H1 (cell line): ENCODE measurements around the gene SHPK. TPM values are rescaled to one million over a fixed set of nuclear protein-coding genes. Genes with fewer than 3 reads are reported as not detected.

Experiments
- CTCF ChIA-PET: fragments of 300-600 bp; sonication (Branson Sonifier 250); formaldehyde crosslinking; loops from one replicate; lab custom pipeline; 2021; ENCODE audit not compliant: partially characterized antibody; lab: Charles Lee
- POLR2A ChIA-PET: fragments of 300-600 bp; sonication (Branson Sonifier 250); formaldehyde crosslinking; loops from one replicate; lab custom pipeline; 2021; ENCODE audit warnings: inconsistent platforms; ENCODE audit not compliant: partially characterized antibody; lab: Charles Lee
- DNase-seq, 2 experiments: peaks; one replicate each; pipeline versions ENCODE4 v3.0.0 to v3.0.0-alpha.2; 2010 to 2022; ENCODE audit warnings: low spot score in 2 of 2, low read depth in 1 of 2, mixed read lengths in 1 of 2
- FAIRE-seq: peaks from 2 replicates; lab custom pipeline; 2011; peaks lifted over from hg19 to GRCh38; lab: Jason Lieb, UNC
- H2AFZ ChIP-seq: 2 replicates; pipeline ENCODE4 v1.8.1; 2012; ENCODE audit warnings: low read length, inconsistent platforms
- H2AK5ac ChIP-seq: 2 replicates; pipeline ENCODE4 v1.6.1; 2013; ENCODE audit warnings: low read depth, low read length
- H2BK120ac ChIP-seq: replicated peaks from 2 replicates; pipeline ENCODE3; 2013; ENCODE audit warnings: low read depth, low read length, inconsistent platforms
- H2BK12ac ChIP-seq: 2 replicates; pipeline ENCODE4 v1.6.1; 2013; ENCODE audit warnings: low read depth, low read length
- H2BK15ac ChIP-seq: 2 replicates; pipeline ENCODE4 v1.6.1; 2013; ENCODE audit warnings: low read length
- H2BK20ac ChIP-seq: 2 replicates; pipeline ENCODE4 v1.6.1; 2013; ENCODE audit warnings: low read length
- H2BK5ac ChIP-seq: 2 replicates; pipeline ENCODE4 v1.6.1; 2013; ENCODE audit warnings: low read depth, low read length
- H3K14ac ChIP-seq: 2 replicates; pipeline ENCODE4 v1.6.1; 2013; ENCODE audit warnings: inconsistent platforms; ENCODE audit not compliant: insufficient read length
- H3K18ac ChIP-seq: 2 replicates; pipeline ENCODE4 v1.6.1; 2013; ENCODE audit warnings: low read length; ENCODE audit errors: extremely low read depth
- H3K23ac ChIP-seq: 2 replicates; pipeline ENCODE4 v1.6.1; 2013; ENCODE audit warnings: inconsistent platforms; ENCODE audit not compliant: insufficient read length
- H3K23me2 ChIP-seq: 2 replicates; pipeline ENCODE4 v1.6.1; 2013; ENCODE audit warnings: low read depth, low read length
- H3K27ac ChIP-seq: 2 replicates; pipeline ENCODE4 v1.6.1; 2011; ENCODE audit warnings: low read depth, low read length, inconsistent platforms
- H3K27me3 ChIP-seq, 4 experiments: replicated peaks in 1 of 4; 1 replicate in 1 of 4; 2 replicates in 3 of 4; pipeline versions ENCODE4 v1.6.1 to v1.8.1; 2011 to 2013; ENCODE audit warnings: low read length in 3 of 4, mild to moderate bottlenecking in 3 of 4, inconsistent platforms in 2 of 4, mixed read lengths in 2 of 4, moderate library complexity in 1 of 4; ENCODE audit not compliant: control insufficient read depth in 3 of 4, insufficient read depth in 3 of 4; ENCODE audit errors: extremely low read depth in 1 of 4
- H3K36me3 ChIP-seq, 4 experiments: 2 replicates each; pipeline versions ENCODE4 v1.6.1 to v1.8.1; 2011 to 2013; ENCODE audit warnings: mild to moderate bottlenecking in 4 of 4, low read length in 3 of 4, moderate library complexity in 2 of 4, control low read depth in 1 of 4, inconsistent platforms in 1 of 4; ENCODE audit not compliant: insufficient read depth in 4 of 4, control insufficient read depth in 2 of 4
- H3K4ac ChIP-seq: replicated peaks from 2 replicates; pipeline ENCODE3; 2013; ENCODE audit warnings: low read length, low read depth, mixed read lengths, inconsistent platforms; ENCODE audit not compliant: insufficient read length
- H3K4me1 ChIP-seq, 4 experiments: replicated peaks in 1 of 4; 1 replicate in 1 of 4; 2 replicates in 3 of 4; pipeline versions ENCODE4 v1.6.1 to v1.8.1; 2011 to 2013; ENCODE audit warnings: low read length in 3 of 4, inconsistent platforms in 2 of 4, mixed read lengths in 1 of 4; ENCODE audit not compliant: insufficient read depth in 4 of 4, control insufficient read depth in 3 of 4
- H3K4me2 ChIP-seq, 2 experiments: 2 replicates each; pipeline versions ENCODE4 v1.6.1 to v1.8.1; 2011 to 2013; ENCODE audit warnings: low read depth in 2 of 2, low read length in 2 of 2, control low read depth in 1 of 2, inconsistent platforms in 1 of 2, mild to moderate bottlenecking in 1 of 2; ENCODE audit not compliant: insufficient read depth in 1 of 2
- H3K4me3 ChIP-seq, 4 experiments: fragments of 200-600, 300-600 bp in 1 of 4; sonication (generic), shearing (Covaris generic), sonication (Bioruptor Twin) in 1 of 4; 2 replicates each; pipeline versions ENCODE4 v1.5.1 to v1.8.1; 2011 to 2016; ENCODE audit warnings: low read length in 4 of 4, low read depth in 3 of 4, control low read depth in 2 of 4, inconsistent platforms in 2 of 4, mild to moderate bottlenecking in 2 of 4, mixed read lengths in 1 of 4, moderate library complexity in 1 of 4; ENCODE audit not compliant: insufficient read depth in 2 of 4; ENCODE audit errors: extremely low read depth in 1 of 4
- H3K56ac ChIP-seq: replicated peaks from 2 replicates; pipeline ENCODE3; 2013; ENCODE audit warnings: low read depth, mild to moderate bottlenecking, mixed read lengths, low read length, inconsistent platforms; ENCODE audit not compliant: insufficient read length
- H3K79me1 ChIP-seq: 2 replicates; pipeline ENCODE4 v1.6.1; 2013; ENCODE audit warnings: low read depth, low read length, control low read depth
- H3K79me2 ChIP-seq, 2 experiments: 2 replicates each; pipeline versions ENCODE4 v1.6.1 to v1.8.1; 2012 to 2013; ENCODE audit warnings: low read length in 2 of 2, mild to moderate bottlenecking in 2 of 2, inconsistent platforms in 1 of 2; ENCODE audit not compliant: insufficient read depth in 2 of 2, control insufficient read depth in 1 of 2
- H3K9ac ChIP-seq, 4 experiments: replicated peaks in 1 of 4; 1 replicate in 1 of 4; 2 replicates in 3 of 4; pipeline versions ENCODE4 v1.6.1 to v1.8.1; 2011 to 2013; ENCODE audit warnings: low read depth in 3 of 4, low read length in 3 of 4, control low read depth in 2 of 4, mild to moderate bottlenecking in 2 of 4, moderate library complexity in 2 of 4, inconsistent platforms in 1 of 4; ENCODE audit errors: extremely low read depth in 1 of 4
- H3K9me3 ChIP-seq, 2 experiments: 2 replicates each; pipeline versions ENCODE4 v1.6.1 to v1.8.1; 2012 to 2013; ENCODE audit warnings: mild to moderate bottlenecking in 2 of 2, moderate library complexity in 2 of 2, control low read depth in 1 of 2, inconsistent platforms in 1 of 2, low read depth in 1 of 2, low read length in 1 of 2, mixed read lengths in 1 of 2; ENCODE audit not compliant: insufficient read depth in 2 of 2
- H4K20me1 ChIP-seq, 2 experiments: replicated peaks in 1 of 2; 2 replicates each; pipeline versions ENCODE3 to v1.8.1; 2011 to 2013; ENCODE audit warnings: inconsistent platforms in 2 of 2, low read length in 2 of 2, mild to moderate bottlenecking in 1 of 2; ENCODE audit not compliant: insufficient read depth in 2 of 2, control insufficient read depth in 1 of 2
- H4K5ac ChIP-seq: 2 replicates; pipeline ENCODE4 v1.6.1; 2013; ENCODE audit warnings: low read length, low read depth, mixed read lengths, inconsistent platforms; ENCODE audit not compliant: insufficient read length
- H4K8ac ChIP-seq: 2 replicates; pipeline ENCODE4 v1.8.0; 2013; ENCODE audit warnings: mild to moderate bottlenecking, moderate library complexity, low read length, inconsistent platforms; ENCODE audit not compliant: insufficient read depth; ENCODE audit errors: extremely low read depth
- H4K91ac ChIP-seq: replicated peaks from 2 replicates; pipeline ENCODE3; 2013; ENCODE audit warnings: low read length, mixed read lengths, inconsistent platforms; ENCODE audit not compliant: insufficient read length
- CHD1 ChIP-seq: IDR thresholded peaks from 2 replicates; pipeline ENCODE4 v1.6.1; 2012; ENCODE audit warnings: low read depth, low read length, improper control_type of control experiment
- EZH2 ChIP-seq: fragments of 200-600 bp; sonication (generic); IDR thresholded peaks from 2 replicates; pipeline ENCODE4 v1.7.1; 2012; ENCODE audit warnings: low read depth, mild to moderate bottlenecking, moderate library complexity, low read length, inconsistent platforms; ENCODE audit not compliant: severe bottlenecking
- JUN ChIP-seq: IDR thresholded peaks from 2 replicates; pipeline ENCODE4 v1.6.1; 2011; ENCODE audit warnings: low read depth, mild to moderate bottlenecking, improper control_type of control experiment, low read length
- JUND ChIP-seq: IDR thresholded peaks from 2 replicates; pipeline ENCODE4 v1.6.1; 2011; ENCODE audit warnings: mild to moderate bottlenecking, improper control_type of control experiment, low read length
- KDM4A ChIP-seq: IDR thresholded peaks from one replicate; pipeline ENCODE4 v1.7.1; 2012; ENCODE audit warnings: low read depth, mild to moderate bottlenecking, moderate library complexity, low read length, inconsistent platforms; ENCODE audit not compliant: severe bottlenecking
- KDM5A ChIP-seq: fragments of 200-600 bp; IDR thresholded peaks from 2 replicates; pipeline ENCODE4 v1.7.1; 2012; ENCODE audit warnings: mild to moderate bottlenecking, low read length, inconsistent platforms, mixed read lengths
- MAFK ChIP-seq: IDR thresholded peaks from 2 replicates; pipeline ENCODE4 v1.6.1; 2012; ENCODE audit warnings: low read depth, mild to moderate bottlenecking, improper control_type of control experiment, low read length
- PHF8 ChIP-seq: fragments of 200-600 bp; sonication (generic); conservative IDR thresholded peaks from 2 replicates; pipeline ENCODE4 v1.7.1; 2012; ENCODE audit warnings: low read depth, mild to moderate bottlenecking, inconsistent platforms, low read length, moderate library complexity
- POLR2AphosphoS5 ChIP-seq: IDR thresholded peaks from 2 replicates; pipeline ENCODE4 v1.6.1; 2011; ENCODE audit warnings: low read depth, low read length
- RFX5 ChIP-seq: IDR thresholded peaks from 2 replicates; pipeline ENCODE4 v1.6.1; 2011; ENCODE audit warnings: low read depth, low read length, improper control_type of control experiment, borderline replicate concordance
- SIX5 ChIP-seq: IDR thresholded peaks from 2 replicates; pipeline ENCODE4 v1.6.1; 2011; ENCODE audit warnings: mild to moderate bottlenecking, low read depth, low read length
- SP1 ChIP-seq: IDR thresholded peaks from 2 replicates; pipeline ENCODE4 v1.6.1; 2011; ENCODE audit warnings: low read depth, low read length
- TAF1 ChIP-seq: IDR thresholded peaks from 2 replicates; pipeline ENCODE4 v1.6.1; 2011; ENCODE audit warnings: mild to moderate bottlenecking, low read depth, low read length
- TAF7 ChIP-seq: optimal IDR thresholded peaks from 2 replicates; pipeline ENCODE3; 2011; ENCODE audit warnings: low read depth, mild to moderate bottlenecking, inconsistent platforms, low read length, moderate library complexity, borderline replicate concordance
- WGBS, 2 experiments: shearing (Covaris generic) in 1 of 2; methylation state at CpG; one replicate each; pipeline versions ENCODE4 v1.1.6 to v1.1.7; 2013 to 2015; ENCODE audit warnings: low lambda C conversion rate in 2 of 2, mixed read lengths in 2 of 2, inconsistent platforms in 1 of 2, low coverage in 1 of 2, missing lambda C conversion rate in 1 of 2; ENCODE audit not compliant: insufficient replicate concordance in 2 of 2, insufficient coverage in 1 of 2, insufficient read length in 1 of 2; ENCODE audit errors: extremely low coverage in 1 of 2, missing lambda C conversion rate in 1 of 2; 5-methylcytosine and 5-hydroxymethylcytosine counted together
- polyA plus RNA-seq, 7 experiments: library from polyadenylated mRNA; depleted of rRNA in 3 of 7; stranded (reverse) in 5 of 7; unstranded in 2 of 7; fragments of >200 nt in 5 of 7; fragments of 200-250 nt in 2 of 7; gene quantifications; 1 replicate in 5 of 7; 2 replicates in 1 of 7; 4 replicates in 1 of 7; pipeline versions ENCODE4 v1.2.1 to v1.2.3, GENCODE V29; 2011 to 2013; ENCODE audit warnings: missing spikeins in 2 of 7, mixed read lengths in 2 of 7
- total RNA-seq: library from RNA; stranded (reverse); fragmentation: NEBNext Ultra II Directional; extraction: Animal tissue kit (Norgen Biotek cat#: 25700); gene quantifications from 2 replicates; pipeline ENCODE4 v1.2.1, GENCODE V29; 2021

The SHPK gene
- total and polyA plus RNA-seq, 2 of the 8 experiments (the other 6 are each of a cell fraction or from before 2014, with no cell fraction given) = 28.6 to 36.7 TPM

GRCh38 chr17:3573246-3574100, 62.6 kb downstream of the SHPK start:
- no peak overlapping the region for H3K23ac ChIP-seq
- no peak overlapping the region for H3K9ac ChIP-seq
- TF ChIP-seq EZH2 = no peak
- TF ChIP-seq TAF1 = no peak
- no peak for TF ChIP-seq KDM5A
- TF ChIP-seq JUN = no peak
- no peak for TF ChIP-seq JUND
- TF ChIP-seq CHD1 = no peak
- no peak for TF ChIP-seq KDM4A
- TF ChIP-seq SIX5 = no peak
- no peak for TF ChIP-seq SP1
- TF ChIP-seq RFX5 = no peak
- no peak for TF ChIP-seq MAFK
- no peak for TF ChIP-seq PHF8
- no peak for TF ChIP-seq TAF7
- no peak for TF ChIP-seq POLR2AphosphoS5
- H4K20me1 ChIP-seq = no peaks in the 10 kb centered on the region
- H3K36me3 ChIP-seq = peaks cover 0 to 4% (median under 1%) of the 10 kb centered on the region in 4 experiments; a peak in 2 of 8 replicates
- no peak overlapping the region for H3K4me2 ChIP-seq
- no peaks in the 10 kb centered on the region for H3K23me2 ChIP-seq
- DNase-seq (no peak), FAIRE-seq (no peak)
- no peaks in the 10 kb centered on the region for H3K79me2 ChIP-seq
- no peak overlapping the region for H2AK5ac ChIP-seq
- H3K79me1 ChIP-seq = no peaks in the 10 kb centered on the region
- H2BK5ac ChIP-seq = no peak overlapping the region
- no peak overlapping the region for H2BK20ac ChIP-seq
- no peak overlapping the region for H3K4me3 ChIP-seq
- H4K5ac ChIP-seq = no peak overlapping the region
- H3K18ac ChIP-seq = no peak overlapping the region
- no peaks in the 10 kb centered on the region for H3K9me3 ChIP-seq
- no peak overlapping the region for H2BK15ac ChIP-seq
- no peaks in the 10 kb centered on the region for H3K4me1 ChIP-seq
- H3K27ac ChIP-seq = no peak overlapping the region
- no peak overlapping the region for H3K4ac ChIP-seq
- no peak overlapping the region for H2BK120ac ChIP-seq
- H4K8ac ChIP-seq = no peak overlapping the region
- H3K56ac ChIP-seq = no peak overlapping the region
- no peaks in the 10 kb centered on the region for H3K27me3 ChIP-seq
- no peak overlapping the region for H2BK12ac ChIP-seq
- ChIA-PET CTCF (interaction anchor here (1.1 kb wide), 1 partner anchor 27 kb away, joined by 4 read pairs; no protein-coding TSS in a partner anchor), POLR2A (no interaction called here)
- no peak overlapping the region for H3K14ac ChIP-seq
- H2AFZ ChIP-seq = no peak overlapping the region
- 93% methylated on average over 16 of the region's 22 CpGs; no CpG with 5 or more reads in 1 of the 2 experiments for WGBS, 2 experiments
- H4K91ac ChIP-seq = no peak overlapping the region
